SH-SY5Y (cell line): Measurements from ENCODE around the gene SETD5.

Experiments used
- GATA2 ChIP-seq: IDR thresholded peaks from 2 replicates; pipeline ENCODE4 v1.6.1; 2011; ENCODE audit warnings: mild to moderate bottlenecking, low read depth, low read length
- GATA3 ChIP-seq: IDR thresholded peaks from 2 replicates; pipeline ENCODE4 v1.6.1; 2011; ENCODE audit warnings: low read depth, mild to moderate bottlenecking, low read length, moderate library complexity

DNA sequence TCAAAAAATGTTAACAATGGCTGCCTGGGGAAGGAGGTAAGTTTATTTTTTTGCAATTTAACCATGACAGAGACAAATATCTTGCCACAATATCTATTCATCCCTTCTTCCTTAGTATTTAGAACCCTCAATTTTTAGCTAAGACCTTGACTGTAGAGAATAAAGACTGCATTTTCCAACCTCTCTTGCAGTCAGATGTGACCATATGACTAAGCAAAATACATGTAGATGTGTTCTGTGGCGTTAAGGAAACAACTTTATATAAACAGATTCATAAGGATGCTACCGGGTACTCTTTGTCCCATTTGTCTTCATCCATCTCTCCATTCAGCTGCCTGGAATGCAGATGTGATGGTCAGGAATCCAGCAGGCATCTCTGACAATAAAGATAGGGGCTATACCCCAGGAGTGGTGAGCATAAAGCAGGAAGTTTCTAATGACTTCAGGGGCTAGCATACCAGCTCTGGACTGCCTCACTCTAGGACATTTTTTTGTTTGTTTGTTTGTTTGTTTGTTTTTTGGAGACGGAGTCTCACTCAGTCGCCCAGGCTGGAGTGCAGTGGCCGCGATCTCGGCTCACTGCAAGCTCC, 115.1 kb downstream of the SETD5 start:
- TF ChIP-seq GATA2 = no peak
- no peak for TF ChIP-seq GATA3
